SH-SY5Y (cell line): ENCODE measurements around the gene ECE1.

Experiments used
- GATA2 ChIP-seq: IDR thresholded peaks from 2 replicates; pipeline ENCODE4 v1.6.1; 2011; ENCODE audit warnings: mild to moderate bottlenecking, low read depth, low read length
- GATA3 ChIP-seq: IDR thresholded peaks from 2 replicates; pipeline ENCODE4 v1.6.1; 2011; ENCODE audit warnings: low read depth, mild to moderate bottlenecking, low read length, moderate library complexity

The ECE1 gene

GRCh38 chr1:21278860-21279845, 11.1 kb downstream of the ECE1 start:
- TF ChIP-seq GATA3 (no peak), GATA2 (no peak)

GRCh38 chr1:21278208-21278859, 11.9 kb downstream of the ECE1 start:
- TF ChIP-seq GATA3 (no peak), GATA2 (no peak)

- TF ChIP-seq GATA2 (no peak), GATA3 (no peak)
Observed at GRCh38 chr1:21277180-21277579, 13.1 kb downstream of the ECE1 start.

GRCh38 chr1:21272540-21272939, 17.7 kb downstream of the ECE1 start:
- TF ChIP-seq GATA3 (no peak), GATA2 (no peak)

- TF ChIP-seq GATA2 = no peak
- no peak for TF ChIP-seq GATA3
Observed at GRCh38 chr1:21271550-21271949, 18.7 kb downstream of the ECE1 start.

GRCh38 chr1:21270086-21270689, 20.1 kb downstream of the ECE1 start:
- TF ChIP-seq GATA2 (no peak), GATA3 (no peak)

GRCh38 chr1:21269461-21270085, 20.7 kb downstream of the ECE1 start:
- TF ChIP-seq GATA3 (no peak), GATA2 (no peak)

- TF ChIP-seq GATA3 (no peak), GATA2 (no peak)
Observed at GRCh38 chr1:21268281-21269239, 21.7 kb downstream of the ECE1 start.

- TF ChIP-seq GATA3 = no peak
- TF ChIP-seq GATA2 = no peak
Observed at GRCh38 chr1:21267191-21268077, 22.8 kb downstream of the ECE1 start.

- TF ChIP-seq GATA3 = no peak
- no peak for TF ChIP-seq GATA2
Observed at GRCh38 chr1:21266119-21266774, 24.0 kb downstream of the ECE1 start.

GRCh38 chr1:21265644-21266043, 24.6 kb downstream of the ECE1 start:
- TF ChIP-seq GATA2 (no peak), GATA3 (no peak)

- TF ChIP-seq GATA2 = no peak
- TF ChIP-seq GATA3 = no peak
Observed at GRCh38 chr1:21264898-21265297, 25.4 kb downstream of the ECE1 start.
